ENCODE measurements around the gene CPO. TPM values are rescaled to one million over a fixed set of nuclear protein-coding genes. Genes with fewer than 3 reads are reported as not detected.
A peak's percentile ranks its signal among the peaks of the same experiment; 100 is the strongest.

CPO gene
- total RNA-seq, 6 experiments from 2014 or later: not detected

GRCh38 chr2:207014424-207014823 lies 75.1 kb downstream of the CPO start:
- Mint-ChIP-seq H3K4me1 (ENCODE audit: low read depth) (peaks cover 25% of the 10 kb centered on the region), H3K27me3 (ENCODE audit: insufficient read depth) (peaks cover 4% of the 10 kb centered on the region), H3K27ac (no peak overlapping the region), H3K4me3 (no peak overlapping the region), H3K36me3 (ENCODE audit: low read depth) (no peaks in the 10 kb centered on the region), H3K9me3 (no peaks in the 10 kb centered on the region)
- no peak for DNase-seq
- no peak for TF ChIP-seq CTCF (IDR thresholded peaks at IDR 0.05)

- peaks cover 4% of the 10 kb centered on the region for H3K27me3 Mint-ChIP-seq (ENCODE audit: insufficient read depth)
- H3K27ac Mint-ChIP-seq: no peak overlapping the region
These were observed 76.6 kb downstream of the CPO start for GRCh38 chr2:207015901-207016300.

More at GRCh38 chr2:207015901-207016300, 76.6 kb downstream of the CPO start:
- no peak for TF ChIP-seq CTCF (IDR thresholded peaks at IDR 0.05)
- Mint-ChIP-seq H3K9me3 (no peaks in the 10 kb centered on the region), H3K4me3 (no peak overlapping the region), H3K4me1 (ENCODE audit: low read depth) (peaks cover 25% of the 10 kb centered on the region), H3K36me3 (ENCODE audit: low read depth) (no peaks in the 10 kb centered on the region)
- DNase-seq: peak; percentile 20

Other genes with a start within 250 kb of the CPO start
- not detected for gene DYTN, start 221.1 kb upstream of the CPO start, total RNA-seq (2021; fragmentation: NEBNext Ultra II Directional; extraction: Animal tissue kit (Norgen Biotek cat#: 25700))
- gene MDH1B, start 174.2 kb upstream of the CPO start, total RNA-seq (2021; fragmentation: NEBNext Ultra II Directional; extraction: Animal tissue kit (Norgen Biotek cat#: 25700)): under 1 TPM in 5 of 6 experiments, not detected in 1; 0.07 to 0.68 (median 0.46) TPM
- gene FASTKD2, start 173.9 kb upstream of the CPO start, total RNA-seq (2021; fragmentation: NEBNext Ultra II Directional; extraction: Animal tissue kit (Norgen Biotek cat#: 25700)): 10 to 100 TPM; 20.3 to 27.2 (median 25.4) TPM
- 10 to 100 TPM; 29.4 to 45.0 (median 34.0) TPM for gene KLF7, start 226.4 kb downstream of the CPO start, total RNA-seq (2021; fragmentation: NEBNext Ultra II Directional; extraction: Animal tissue kit (Norgen Biotek cat#: 25700))